ENCODE measurements around the gene GPR45. TPM values are rescaled to one million over a fixed set of nuclear protein-coding genes. Genes with fewer than 3 reads are reported as not detected.

The GPR45 gene
- not detected for total RNA-seq
- long read RNA-seq, result 0 reads

GRCh38 chr2:105241443-105241842 lies at the start of gene GPR45:
Gene GPR45, plus strand, starts transcription at chr2:105241743. Its CDS starts 116 bp downstream, at chr2:105241859.
- no peak for TF ChIP-seq CTCF (IDR thresholded peaks at IDR 0.05)
- H3K4me1 ChIP-seq, result no peaks in the 10 kb centered on the region
- intact Hi-C loops (cut with DNase I), result no loop called here
- H3K27ac ChIP-seq, result no peak within 1 kb of the TSS
- H3K36me3 ChIP-seq, result no peaks in the 10 kb centered on the region
- no peak for ATAC-seq
- peaks cover 5% of the 10 kb centered on the region for H3K27me3 ChIP-seq (ENCODE audit: low read depth)
- no peaks in the 10 kb centered on the region for H3K9me3 ChIP-seq
- H3K4me3 ChIP-seq, result no peak within 1 kb of the TSS
- DNase-seq, result no peak

- intact Hi-C loops (cut with DNase I), result no loop called here
- no peak for TF ChIP-seq CTCF (IDR thresholded peaks at IDR 0.05)
- H3K4me3 ChIP-seq, result no peak overlapping the region
- H3K9me3 ChIP-seq, result peaks cover 5% of the 10 kb centered on the region
- no peaks in the 10 kb centered on the region for H3K36me3 ChIP-seq
- H3K27ac ChIP-seq, result no peak overlapping the region
- H3K27me3 ChIP-seq (ENCODE audit: low read depth), result peaks cover 5% of the 10 kb centered on the region
- no peaks in the 10 kb centered on the region for H3K4me1 ChIP-seq
- ATAC-seq (no peak), DNase-seq (no peak)
These were observed 47.4 kb upstream of the GPR45 start for GRCh38 chr2:105194022-105194675.

GRCh38 chr2:105196651-105197050 lies 44.9 kb upstream of the GPR45 start:
- DNase-seq (no peak), ATAC-seq (no peak)
- Histone ChIP-seq H3K27me3 (ENCODE audit: low read depth) (peaks cover 5% of the 10 kb centered on the region), H3K4me1 (no peaks in the 10 kb centered on the region), H3K4me3 (no peak overlapping the region), H3K27ac (no peak overlapping the region), H3K9me3 (no peaks in the 10 kb centered on the region), H3K36me3 (no peaks in the 10 kb centered on the region)
- intact Hi-C loops (cut with DNase I), result no loop called here
- TF ChIP-seq CTCF (IDR thresholded peaks at IDR 0.05), result no peak

GRCh38 chr2:105215586-105216192 lies 25.9 kb upstream of the GPR45 start:
- intact Hi-C loops (cut with DNase I), result no loop called here
- Histone ChIP-seq H3K36me3 (no peaks in the 10 kb centered on the region), H3K27ac (no peak overlapping the region), H3K4me3 (no peak overlapping the region), H3K27me3 (ENCODE audit: low read depth) (no peaks in the 10 kb centered on the region), H3K9me3 (no peaks in the 10 kb centered on the region), H3K4me1 (no peaks in the 10 kb centered on the region)
- ATAC-seq (no peak), DNase-seq (no peak)
- no peak for TF ChIP-seq CTCF (IDR thresholded peaks at IDR 0.05)

GRCh38 chr2:105220604-105221003 lies 20.9 kb upstream of the GPR45 start:
- DNase-seq, result no peak
- no peaks in the 10 kb centered on the region for H3K4me1 ChIP-seq
- H3K36me3 ChIP-seq, result no peaks in the 10 kb centered on the region
- no peak for ATAC-seq
- H3K4me3 ChIP-seq, result no peak overlapping the region
- intact Hi-C loops (cut with DNase I), result no loop called here
- no peak for TF ChIP-seq CTCF (IDR thresholded peaks at IDR 0.05)
- H3K27ac ChIP-seq, result no peak overlapping the region
- H3K27me3 ChIP-seq (ENCODE audit: low read depth), result no peaks in the 10 kb centered on the region
- no peaks in the 10 kb centered on the region for H3K9me3 ChIP-seq
